Uterus (tissue), 4 donors: Measurements from ENCODE around the gene ACSS1. TPM values are rescaled to one million over a fixed set of nuclear protein-coding genes. Genes with fewer than 3 reads are reported as not detected.

Experiments used
- DNase-seq, 2 donors: peaks; one replicate each; pipeline ENCODE4 v3.0.0-alpha.2; 2019 to 2020
- H3K27ac ChIP-seq, 2 donors: fragments of 200-600 bp; sonication (generic); 1 replicate in 1 of 2; 2 replicates in 1 of 2; pipeline ENCODE4 v1.5.1; 2016 to 2018
- H3K27me3 ChIP-seq, 2 donors: fragments of 200-600 bp; sonication (generic); one replicate each; pipeline ENCODE4 v1.5.1; 2018 to 2019; ENCODE audit warnings: control low read depth in 1 of 2
- H3K36me3 ChIP-seq, 2 donors: fragments of 200-600 bp; sonication (generic); one replicate each; pipeline ENCODE4 v1.5.1; 2019; ENCODE audit warnings: control low read depth in 1 of 2
- H3K4me1 ChIP-seq, 2 donors: fragments of 200-600 bp; sonication (generic); one replicate each; pipeline ENCODE4 v1.5.1; 2018 to 2019; ENCODE audit warnings: control low read depth in 1 of 2
- H3K4me3 ChIP-seq, 2 donors: fragments of 200-600 bp; sonication (generic); 1 replicate in 1 of 2; 2 replicates in 1 of 2; pipeline ENCODE4 v1.5.1; 2018 to 2019; ENCODE audit warnings: mild to moderate bottlenecking in 1 of 2
- H3K9me3 ChIP-seq, 2 donors: fragments of 200-600 bp; sonication (generic); one replicate each; pipeline ENCODE4 v1.5.1; 2019; ENCODE audit warnings: control low read depth in 1 of 2
- POLR2A ChIP-seq, 2 donors: fragments of 450-650 bp; IDR thresholded peaks; one replicate each; pipeline ENCODE4 v1.6.1; 2016; ENCODE audit warnings: antibody characterized with exemption in 2 of 2, mild to moderate bottlenecking in 1 of 2, moderate library complexity in 1 of 2
- intact Hi-C: fragments of 100-400 bp; cut with DNase I; formaldehyde crosslinking; loops from one replicate; pipeline ENCODE4 v1.15.1; 2023; ENCODE audit warnings: low total_unique reads
- total RNA-seq, 4 donors: library from RNA; depleted of rRNA in 3 of 4; stranded (reverse); fragments of >200 nt in 3 of 4; gene quantifications; one replicate each; pipeline versions ENCODE4 v1.1.0 to v1.2.4, GENCODE V29; 2014 to 2023
- TF ChIP-seq, protein P1 (sequence below), 4 experiments: fragments of 200-600 bp in 2 of 4; fragments of 450-650 bp in 2 of 4; sonication (generic) in 2 of 4; IDR thresholded peaks; one replicate each; pipeline ENCODE4 v1.5.1; 2016 to 2019; ENCODE audit warnings: antibody characterized with exemption in 4 of 4, mild to moderate bottlenecking in 2 of 4, moderate library complexity in 1 of 4
- donor health status: DM: yes; HTN: yes; CAD: no.

The ACSS1 gene
- total RNA-seq, 4 donors from 2014 or later = 11.8 to 35.1 (median 23.1) TPM

GRCh38 chr20:25041813-25042530 lies 16.0 kb downstream of the ACSS1 start:
- H3K36me3 ChIP-seq = no peaks in the 10 kb centered on the region
- H3K4me3 ChIP-seq = no peak overlapping the region
- peak overlapping the region; percentile 42 to 62 for H3K27ac ChIP-seq
- no peak for DNase-seq
- TF ChIP-seq, protein P1, sequence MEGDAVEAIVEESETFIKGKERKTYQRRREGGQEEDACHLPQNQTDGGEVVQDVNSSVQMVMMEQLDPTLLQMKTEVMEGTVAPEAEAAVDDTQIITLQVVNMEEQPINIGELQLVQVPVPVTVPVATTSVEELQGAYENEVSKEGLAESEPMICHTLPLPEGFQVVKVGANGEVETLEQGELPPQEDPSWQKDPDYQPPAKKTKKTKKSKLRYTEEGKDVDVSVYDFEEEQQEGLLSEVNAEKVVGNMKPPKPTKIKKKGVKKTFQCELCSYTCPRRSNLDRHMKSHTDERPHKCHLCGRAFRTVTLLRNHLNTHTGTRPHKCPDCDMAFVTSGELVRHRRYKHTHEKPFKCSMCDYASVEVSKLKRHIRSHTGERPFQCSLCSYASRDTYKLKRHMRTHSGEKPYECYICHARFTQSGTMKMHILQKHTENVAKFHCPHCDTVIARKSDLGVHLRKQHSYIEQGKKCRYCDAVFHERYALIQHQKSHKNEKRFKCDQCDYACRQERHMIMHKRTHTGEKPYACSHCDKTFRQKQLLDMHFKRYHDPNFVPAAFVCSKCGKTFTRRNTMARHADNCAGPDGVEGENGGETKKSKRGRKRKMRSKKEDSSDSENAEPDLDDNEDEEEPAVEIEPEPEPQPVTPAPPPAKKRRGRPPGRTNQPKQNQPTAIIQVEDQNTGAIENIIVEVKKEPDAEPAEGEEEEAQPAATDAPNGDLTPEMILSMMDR (IDR thresholded peaks at IDR 0.05) = no peak
- TF ChIP-seq POLR2A (IDR thresholded peaks at IDR 0.05) = no peak
- peaks cover 17 to 18% of the 10 kb centered on the region in 2 donors for H3K4me1 ChIP-seq
- H3K27me3 ChIP-seq = no peaks in the 10 kb centered on the region
- H3K9me3 ChIP-seq = no peaks in the 10 kb centered on the region
- intact Hi-C loops = no loop called here

GRCh38 chr20:25040438-25040831 lies 17.5 kb downstream of the ACSS1 start:
- DNase-seq = peak; percentile 59 to 79
- intact Hi-C loops = no loop called here
- Histone ChIP-seq H3K9me3 (no peaks in the 10 kb centered on the region), H3K36me3 (no peaks in the 10 kb centered on the region), H3K4me1 (peaks cover 17 to 18% of the 10 kb centered on the region in 2 donors), H3K4me3 (no peak overlapping the region), H3K27me3 (no peaks in the 10 kb centered on the region), H3K27ac (peak overlapping the region; percentile 81 to 86)
- no peak for TF ChIP-seq POLR2A (IDR thresholded peaks at IDR 0.05)
- TF ChIP-seq, protein P1 (IDR thresholded peaks at IDR 0.05) = no peak

- Histone ChIP-seq H3K4me3 (no peak overlapping the region), H3K4me1 (peaks cover 17 to 18% of the 10 kb centered on the region in 2 donors), H3K27ac (peak overlapping the region; percentile 81 to 86), H3K36me3 (no peaks in the 10 kb centered on the region), H3K27me3 (no peaks in the 10 kb centered on the region), H3K9me3 (no peaks in the 10 kb centered on the region)
- intact Hi-C loops = no loop called here
- TF ChIP-seq, protein P1 (IDR thresholded peaks at IDR 0.05) = no peak
- TF ChIP-seq POLR2A (IDR thresholded peaks at IDR 0.05) = no peak
- DNase-seq = peak; percentile 87 to 92
Observed at GRCh38 chr20:25039697-25040437, 18.1 kb downstream of the ACSS1 start.

DNA sequence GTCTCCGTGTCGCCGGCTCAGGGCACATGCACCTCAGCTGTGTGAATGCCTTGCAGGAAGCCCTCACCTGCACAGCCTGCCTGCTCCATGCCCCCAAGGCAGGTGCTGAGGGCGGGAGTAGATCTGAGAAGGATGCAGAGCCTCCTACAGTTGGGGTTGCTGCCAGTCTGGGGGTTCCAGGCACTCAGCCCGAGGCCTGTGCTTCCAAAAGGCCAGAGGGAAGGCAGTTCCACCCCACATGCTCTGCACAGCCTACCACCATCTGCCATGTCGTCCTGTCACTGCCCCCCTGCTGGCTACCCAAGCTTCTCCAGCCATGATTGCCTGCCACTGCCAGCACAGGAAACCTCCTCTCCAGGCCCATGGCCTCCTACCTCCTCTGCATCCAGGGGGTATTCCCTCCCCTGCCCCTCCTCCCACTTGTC lies 19.3 kb downstream of the ACSS1 start:
- Histone ChIP-seq H3K4me3 (no peak overlapping the region), H3K27me3 (no peaks in the 10 kb centered on the region), H3K4me1 (peaks cover 17 to 18% of the 10 kb centered on the region in 2 donors), H3K27ac (peak overlapping the region; percentile 81 to 86), H3K9me3 (no peaks in the 10 kb centered on the region), H3K36me3 (no peaks in the 10 kb centered on the region)
- TF ChIP-seq, protein P1 (IDR thresholded peaks at IDR 0.05) = no peak
- no peak for TF ChIP-seq POLR2A (IDR thresholded peaks at IDR 0.05)
- DNase-seq = no peak
- intact Hi-C loops = no loop called here

GRCh38 chr20:25038103-25038410 lies 19.9 kb downstream of the ACSS1 start:
- peaks cover 16 to 17% of the 10 kb centered on the region in 2 donors for H3K4me1 ChIP-seq
- TF ChIP-seq POLR2A (IDR thresholded peaks at IDR 0.05) = no peak
- TF ChIP-seq, protein P1 (IDR thresholded peaks at IDR 0.05) = no peak
- no peaks in the 10 kb centered on the region for H3K27me3 ChIP-seq
- no peaks in the 10 kb centered on the region for H3K36me3 ChIP-seq
- H3K27ac ChIP-seq = peak overlapping the region; percentile 81 to 86
- H3K4me3 ChIP-seq = no peak overlapping the region
- H3K9me3 ChIP-seq = no peaks in the 10 kb centered on the region
- intact Hi-C loops = no loop called here
- no peak for DNase-seq
